ENCODE data around the gene SOBP. TPM values are rescaled to one million over a fixed set of nuclear protein-coding genes. Genes with fewer than 3 reads are reported as not detected.

Gene SOBP
- total and polyA plus RNA-seq, 2 donors (not counting 3 experiments of a cell fraction or from before 2014, with no cell fraction given) = 0.35 to 6.6 TPM

GRCh38 chr6:107638493-107638892 lies 148.6 kb downstream of the SOBP start:
- H3K79me2 ChIP-seq (ENCODE audit: control insufficient read depth, insufficient read depth, low read length) = no peaks in the 10 kb centered on the region
- CTCF ChIA-PET = no interaction called here
- no TSS peak for BruUV-seq (replicated peaks)
- H3K4me2 ChIP-seq (ENCODE audit: insufficient read depth, low read length) = no peak overlapping the region
- no peak overlapping the region for H3K9ac ChIP-seq (replicated peaks; ENCODE audit: extremely low read depth, insufficient read depth, low read length)
- no peak for TF ChIP-seq FOS (IDR thresholded peaks at IDR 0.05; ENCODE audit: borderline replicate concordance, insufficient read depth, low read length)
- no peak for TF ChIP-seq MAX (IDR thresholded peaks at IDR 0.05; ENCODE audit: insufficient read depth, insufficient read length)
- TF ChIP-seq CTCF (IDR thresholded peaks at IDR 0.05; ENCODE audit: extremely low read depth in 1 of 2, insufficient read depth in 1 of 2, low read depth in 1 of 2, low read length in 2 of 2) = no peak
- no peak for TF ChIP-seq POLR2AphosphoS5 (IDR thresholded peaks at IDR 0.05; ENCODE audit: insufficient read depth, low read depth, low read length)
- no peak for TF ChIP-seq GATA2 (IDR thresholded peaks at IDR 0.05; ENCODE audit: insufficient read depth, insufficient read length, low read depth, low read length)
- no peak for TF ChIP-seq MYC (IDR thresholded peaks at IDR 0.05; ENCODE audit: low read depth, low read length)
- TF ChIP-seq POLR2A (IDR thresholded peaks at IDR 0.05; ENCODE audit: low read depth, low read length) = no peak
- DNase-seq (ENCODE audit: low read depth, low spot score) = no peak
- H3K27ac ChIP-seq (ENCODE audit: insufficient read depth, low read depth, low read length) = no peak overlapping the region
- POLR2A ChIA-PET = no interaction called here
- no peaks in the 10 kb centered on the region for H4K20me1 ChIP-seq (replicated peaks; ENCODE audit: control insufficient read depth, extremely low read depth, insufficient read depth, low read length)
- no peaks in the 10 kb centered on the region for H3K9me1 ChIP-seq (replicated peaks; ENCODE audit: control insufficient read depth, extremely low read depth, insufficient read depth, low read length)
- H3K27me3 ChIP-seq (ENCODE audit: control insufficient read depth in 2 of 2, insufficient read depth in 2 of 2, low read length in 2 of 2) = peaks cover under 1 to 3% of the 10 kb centered on the region in 2 experiments
- H3K4me3 ChIP-seq (replicated peaks in 1 of 3; ENCODE audit: insufficient read depth in 1 of 3, low read depth in 1 of 3, low read length in 3 of 3) = no peak overlapping the region
- dilution Hi-C loops (cut with MboI; ENCODE audit: extremely low pct_ligation_motif_present, low sequenced_read_pairs) = no loop called here
- H3K36me3 ChIP-seq (ENCODE audit: control insufficient read depth in 2 of 2, extremely low read depth in 1 of 2, insufficient read depth in 2 of 2, low read length in 2 of 2) = no peaks in the 10 kb centered on the region
- H3K9me3 ChIP-seq (replicated peaks; ENCODE audit: control insufficient read depth, insufficient read depth, low read length) = no peaks in the 10 kb centered on the region
- H2AFZ ChIP-seq (ENCODE audit: low read depth, low read length) = no peak overlapping the region
- no peaks in the 10 kb centered on the region for H3K4me1 ChIP-seq (ENCODE audit: control insufficient read depth, extremely low read depth, insufficient read depth, low read length)
- intact Hi-C loops (cut with micrococcal nuclease) = no loop called here
- no peak for FAIRE-seq
